ENCODE results near the gene PDGFRB.

- TF ChIP-seq, protein P1, sequence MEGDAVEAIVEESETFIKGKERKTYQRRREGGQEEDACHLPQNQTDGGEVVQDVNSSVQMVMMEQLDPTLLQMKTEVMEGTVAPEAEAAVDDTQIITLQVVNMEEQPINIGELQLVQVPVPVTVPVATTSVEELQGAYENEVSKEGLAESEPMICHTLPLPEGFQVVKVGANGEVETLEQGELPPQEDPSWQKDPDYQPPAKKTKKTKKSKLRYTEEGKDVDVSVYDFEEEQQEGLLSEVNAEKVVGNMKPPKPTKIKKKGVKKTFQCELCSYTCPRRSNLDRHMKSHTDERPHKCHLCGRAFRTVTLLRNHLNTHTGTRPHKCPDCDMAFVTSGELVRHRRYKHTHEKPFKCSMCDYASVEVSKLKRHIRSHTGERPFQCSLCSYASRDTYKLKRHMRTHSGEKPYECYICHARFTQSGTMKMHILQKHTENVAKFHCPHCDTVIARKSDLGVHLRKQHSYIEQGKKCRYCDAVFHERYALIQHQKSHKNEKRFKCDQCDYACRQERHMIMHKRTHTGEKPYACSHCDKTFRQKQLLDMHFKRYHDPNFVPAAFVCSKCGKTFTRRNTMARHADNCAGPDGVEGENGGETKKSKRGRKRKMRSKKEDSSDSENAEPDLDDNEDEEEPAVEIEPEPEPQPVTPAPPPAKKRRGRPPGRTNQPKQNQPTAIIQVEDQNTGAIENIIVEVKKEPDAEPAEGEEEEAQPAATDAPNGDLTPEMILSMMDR (IDR thresholded peaks at IDR 0.05), result no peak
- TF ChIP-seq TCF7L2 (IDR thresholded peaks at IDR 0.05; ENCODE audit: low read depth, low read length) (no peak), POLR2AphosphoS5 (IDR thresholded peaks at IDR 0.05; ENCODE audit: low read depth, low read length) (no peak), REST (IDR thresholded peaks at IDR 0.05; ENCODE audit: insufficient read depth in 1 of 2, low read depth in 2 of 2, low read length in 1 of 2) (no peak), SIN3A (IDR thresholded peaks at IDR 0.05; ENCODE audit: borderline replicate concordance, insufficient read depth, low read depth, low read length) (no peak)
Measured at GRCh38 chr5:150081541-150082283, 73.9 kb downstream of the PDGFRB start.
